Large intestine (tissue), 3 donors: Measurements from ENCODE around the gene SCUBE1. TPM values are rescaled to one million over a fixed set of nuclear protein-coding genes. Genes with fewer than 3 reads are reported as not detected.

Experiments used
- DNase-seq, 2 donors: peaks; one replicate each; pipeline versions ENCODE4 v3.0.0 to v3.0.0-alpha.2; 2013
- H3K27ac ChIP-seq: one replicate; pipeline ENCODE4 v1.5.1; 2013; ENCODE audit warnings: low read length
- H3K27me3 ChIP-seq: 2 replicates; pipeline ENCODE4 v1.6.1; 2013; ENCODE audit warnings: low read length; ENCODE audit not compliant: control insufficient read depth, insufficient read depth
- H3K36me3 ChIP-seq: 2 replicates; pipeline ENCODE4 v1.6.1; 2013; ENCODE audit warnings: low read length; ENCODE audit not compliant: control insufficient read depth, insufficient read depth
- H3K4me1 ChIP-seq: one replicate; pipeline ENCODE4 v1.6.1; 2013; ENCODE audit warnings: low read length; ENCODE audit not compliant: control insufficient read depth, insufficient read depth
- H3K4me3 ChIP-seq: one replicate; pipeline ENCODE4 v1.5.1; 2013; ENCODE audit warnings: low read length
- H3K9me3 ChIP-seq: one replicate; pipeline ENCODE4 v1.6.1; 2013; ENCODE audit warnings: mild to moderate bottlenecking, low read depth, low read length, moderate library complexity; ENCODE audit not compliant: control insufficient read depth
- WGBS: methylation state at CpG from one replicate; pipeline ENCODE4 v1.1.5; 2013; ENCODE audit warnings: low lambda C conversion rate; ENCODE audit not compliant: insufficient coverage; 5-methylcytosine and 5-hydroxymethylcytosine counted together
- polyA plus RNA-seq: library from polyadenylated mRNA; unstranded; fragments of 120-200 nt; gene quantifications from one replicate; pipeline ENCODE4 v1.2.1, GENCODE V29; 2013

SCUBE1 gene
- polyA plus RNA-seq, 1 donor: 4.4 TPM

GRCh38 chr22:43384863-43385262 is 41.7 kb upstream of the SCUBE1 start:
- Histone ChIP-seq H3K27me3 (peaks cover 3% of the 10 kb centered on the region), H3K36me3 (no peaks in the 10 kb centered on the region), H3K4me1 (no peaks in the 10 kb centered on the region), H3K9me3 (no peaks in the 10 kb centered on the region), H3K27ac (no peak overlapping the region), H3K4me3 (no peak overlapping the region)
- WGBS: no CpG with 5 or more reads among the region's 5 CpGs
- no peak for DNase-seq

- Histone ChIP-seq H3K4me3 (no peak overlapping the region), H3K36me3 (no peaks in the 10 kb centered on the region), H3K27ac (no peak overlapping the region), H3K9me3 (no peaks in the 10 kb centered on the region), H3K27me3 (peaks cover 3% of the 10 kb centered on the region), H3K4me1 (peaks cover 6% of the 10 kb centered on the region)
- DNase-seq: peak in 1 of 2 donors; percentile 42
- WGBS: 92% methylated on average over 3 of the region's 6 CpGs
These were observed 38.5 kb upstream of the SCUBE1 start for GRCh38 chr22:43381693-43382092.

- Histone ChIP-seq H3K9me3 (peaks cover 4% of the 10 kb centered on the region), H3K36me3 (no peaks in the 10 kb centered on the region), H3K4me1 (peaks cover 6% of the 10 kb centered on the region), H3K27me3 (no peaks in the 10 kb centered on the region), H3K27ac (peak overlapping the region; percentile 40), H3K4me3 (no peak overlapping the region)
- WGBS: no CpG with 5 or more reads among the region's 8 CpGs
- DNase-seq: peak in 1 of 2 donors; percentile 60
These were observed 34.9 kb upstream of the SCUBE1 start for GRCh38 chr22:43377896-43378704.

GRCh38 chr22:43377548-43377895 is 34.4 kb upstream of the SCUBE1 start:
- 100% methylated on average over 1 of the region's 10 CpGs for WGBS
- Histone ChIP-seq H3K27me3 (no peaks in the 10 kb centered on the region), H3K36me3 (no peaks in the 10 kb centered on the region), H3K9me3 (peaks cover 4% of the 10 kb centered on the region), H3K4me1 (peaks cover 6% of the 10 kb centered on the region), H3K27ac (no peak overlapping the region), H3K4me3 (no peak overlapping the region)
- no peak for DNase-seq

- WGBS: 80% methylated on average over 2 of the region's 15 CpGs
- DNase-seq: no peak
- H3K27ac ChIP-seq: no peak overlapping the region
- H3K27me3 ChIP-seq: no peaks in the 10 kb centered on the region
- H3K4me1 ChIP-seq: peaks cover 6% of the 10 kb centered on the region
- no peak overlapping the region for H3K4me3 ChIP-seq
- no peaks in the 10 kb centered on the region for H3K36me3 ChIP-seq
- peaks cover 4% of the 10 kb centered on the region for H3K9me3 ChIP-seq
These were observed 33.8 kb upstream of the SCUBE1 start for GRCh38 chr22:43376765-43377547.

- WGBS: 100% methylated on average over 2 of the region's 4 CpGs
- no peak for DNase-seq
- H3K9me3 ChIP-seq: peaks cover 4% of the 10 kb centered on the region
These were observed 32.8 kb upstream of the SCUBE1 start for GRCh38 chr22:43375951-43376455.

GRCh38 chr22:43370036-43370435 is 26.9 kb upstream of the SCUBE1 start:
- Histone ChIP-seq H3K4me3 (no peak overlapping the region), H3K4me1 (no peaks in the 10 kb centered on the region), H3K9me3 (peaks cover 4% of the 10 kb centered on the region), H3K36me3 (no peaks in the 10 kb centered on the region), H3K27ac (no peak overlapping the region), H3K27me3 (peaks cover 2% of the 10 kb centered on the region)
- DNase-seq: no peak
- no CpG with 5 or more reads among the region's 9 CpGs for WGBS

More at GRCh38 chr22:43375951-43376455, 32.8 kb upstream of the SCUBE1 start:
- no peaks in the 10 kb centered on the region for H3K36me3 ChIP-seq
- H3K27me3 ChIP-seq: no peaks in the 10 kb centered on the region
- H3K4me1 ChIP-seq: peaks cover 6% of the 10 kb centered on the region
- H3K4me3 ChIP-seq: no peak overlapping the region
- no peak overlapping the region for H3K27ac ChIP-seq

- H3K36me3 ChIP-seq: no peaks in the 10 kb centered on the region
- WGBS: no CpG with 5 or more reads among the region's 6 CpGs
- peaks cover 2% of the 10 kb centered on the region for H3K27me3 ChIP-seq
- H3K4me1 ChIP-seq: no peaks in the 10 kb centered on the region
- no peak overlapping the region for H3K27ac ChIP-seq
- no peak overlapping the region for H3K4me3 ChIP-seq
- DNase-seq: no peak
- no peaks in the 10 kb centered on the region for H3K9me3 ChIP-seq
These were observed 22.7 kb upstream of the SCUBE1 start for GRCh38 chr22:43365715-43366440.

- Histone ChIP-seq H3K27ac (no peak overlapping the region), H3K4me3 (no peak overlapping the region), H3K36me3 (no peaks in the 10 kb centered on the region), H3K9me3 (no peaks in the 10 kb centered on the region), H3K27me3 (peaks cover 2% of the 10 kb centered on the region), H3K4me1 (no peaks in the 10 kb centered on the region)
- WGBS: no CpG with 5 or more reads among the region's 8 CpGs
- no peak for DNase-seq
These were observed 20.9 kb upstream of the SCUBE1 start for GRCh38 chr22:43364169-43364435.
